EH (cell line): ENCODE results near the gene STK11.

Experiments used
- DNase-seq: peaks from one replicate; pipeline ENCODE4 v3.0.0-alpha.2; 2015; ENCODE audit warnings: low read depth

STK11 gene

GRCh38 chr19:1251330-1252220 is 46.0 kb downstream of the STK11 start:
- DNase-seq = peak; percentile 78

- DNase-seq = peak; percentile 98
Measured at GRCh38 chr19:1252221-1252820, 46.7 kb downstream of the STK11 start.

DNA sequence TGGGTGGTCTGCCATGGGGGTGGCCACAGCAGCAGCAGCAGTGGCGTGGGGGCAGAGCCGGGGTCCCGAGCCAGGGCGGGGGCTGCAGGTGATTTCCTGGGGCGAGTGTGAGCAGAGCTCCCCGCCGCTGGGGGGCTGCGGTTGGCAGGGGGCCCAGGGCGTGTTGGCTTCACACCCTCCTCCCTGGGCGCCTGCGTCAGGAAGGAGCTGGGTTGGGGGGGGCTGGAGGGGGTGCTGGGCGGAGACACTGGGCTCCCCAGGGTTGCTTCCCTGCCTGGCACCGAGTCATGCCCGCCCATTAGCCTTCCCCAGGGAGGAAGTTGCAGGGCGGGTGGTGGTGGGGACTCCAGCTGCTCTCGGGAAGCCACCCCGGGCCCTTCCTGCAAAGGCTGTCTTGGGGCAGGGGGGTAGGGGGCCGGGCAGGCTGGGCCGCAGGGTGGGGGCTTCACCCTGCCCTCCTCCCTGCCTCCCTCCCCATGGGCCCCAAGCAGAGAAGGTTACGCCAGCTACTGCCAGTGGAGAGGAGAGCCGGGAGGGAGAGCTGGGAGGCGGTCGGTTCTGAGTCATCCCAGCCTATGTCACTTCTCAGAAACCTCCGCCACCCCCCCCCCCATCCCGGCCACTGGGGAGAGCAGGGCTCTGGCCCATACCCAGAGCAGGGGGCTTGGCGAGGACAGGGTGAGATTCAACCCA is 47.4 kb downstream of the STK11 start:
- DNase-seq = peak; percentile 99

- DNase-seq = no peak
Measured at GRCh38 chr19:1253514-1254080, 48.0 kb downstream of the STK11 start.

DNA sequence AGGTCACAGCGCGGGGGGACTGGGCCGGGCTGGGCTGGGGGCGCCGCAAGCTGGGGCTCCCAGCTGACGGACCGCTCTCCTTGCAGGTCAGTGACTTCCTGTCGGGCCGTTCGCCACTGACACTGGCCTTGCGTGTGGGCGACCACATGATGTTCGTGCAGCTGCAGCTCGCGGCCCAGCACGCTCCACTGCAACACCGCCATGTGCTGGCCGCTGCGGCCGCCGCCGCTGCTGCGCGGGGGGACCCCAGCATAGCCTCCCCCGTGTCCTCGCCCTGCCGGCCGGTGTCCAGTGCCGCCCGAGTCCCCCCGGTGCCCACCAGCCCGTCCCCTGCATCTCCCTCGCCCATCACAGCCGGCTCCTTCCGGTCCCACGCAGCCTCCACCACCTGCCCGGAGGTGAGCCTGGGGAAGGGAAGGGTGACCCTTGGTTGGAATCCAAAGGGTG is 48.5 kb downstream of the STK11 start:
- no peak for DNase-seq

- no peak for DNase-seq
Measured at GRCh38 chr19:1254530-1255185, 49.1 kb downstream of the STK11 start.

DNA sequence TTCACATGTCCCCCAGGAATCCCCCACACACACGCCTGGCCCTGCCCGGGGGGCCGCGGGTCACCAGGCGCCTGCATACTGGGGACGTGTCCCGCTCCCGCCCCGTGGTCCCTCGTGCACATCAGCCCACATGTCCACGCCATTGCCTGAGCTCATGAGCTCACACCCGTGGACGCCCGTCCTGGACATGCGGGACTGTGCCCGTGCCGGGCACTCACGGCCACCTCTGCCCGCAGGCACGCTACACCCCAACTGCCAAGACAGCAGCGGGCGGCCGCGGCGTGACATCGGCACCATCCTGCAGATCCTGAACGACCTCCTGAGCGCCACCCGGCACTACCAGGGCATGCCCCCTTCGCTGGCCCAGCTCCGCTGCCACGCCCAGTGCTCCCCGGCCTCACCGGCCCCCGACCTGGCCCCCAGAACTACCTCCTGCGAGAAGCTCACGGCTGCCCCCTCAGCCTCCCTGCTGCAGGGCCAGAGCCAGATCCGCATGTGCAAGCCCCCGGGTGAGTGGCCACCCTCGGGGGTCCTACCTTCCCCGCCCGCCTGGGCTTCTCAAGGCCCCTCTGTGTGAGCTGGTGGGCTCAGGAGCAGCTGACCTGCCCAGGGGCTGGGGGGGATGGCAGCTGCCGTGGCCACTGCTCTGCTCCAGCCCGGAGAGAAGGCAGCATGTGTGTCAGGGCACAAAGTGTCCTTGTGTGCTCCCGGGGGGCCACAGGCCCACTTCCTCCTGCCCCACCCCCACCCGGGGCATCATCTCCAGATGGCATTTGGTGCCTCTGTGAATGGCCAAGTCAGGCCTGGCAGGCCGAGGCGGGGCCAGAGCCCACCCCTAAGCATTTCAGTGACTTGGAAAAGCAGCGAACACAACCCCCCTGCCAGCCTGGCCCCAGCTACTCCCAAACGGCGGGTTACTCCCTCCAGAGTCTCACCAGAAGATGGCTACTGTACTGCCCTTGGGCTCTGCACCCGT is 49.9 kb downstream of the STK11 start:
- DNase-seq = no peak

GRCh38 chr19:1256646-1257474 is 51.3 kb downstream of the STK11 start:
- DNase-seq = no peak

GRCh38 chr19:1257475-1258162 is 52.0 kb downstream of the STK11 start:
- no peak for DNase-seq

DNA sequence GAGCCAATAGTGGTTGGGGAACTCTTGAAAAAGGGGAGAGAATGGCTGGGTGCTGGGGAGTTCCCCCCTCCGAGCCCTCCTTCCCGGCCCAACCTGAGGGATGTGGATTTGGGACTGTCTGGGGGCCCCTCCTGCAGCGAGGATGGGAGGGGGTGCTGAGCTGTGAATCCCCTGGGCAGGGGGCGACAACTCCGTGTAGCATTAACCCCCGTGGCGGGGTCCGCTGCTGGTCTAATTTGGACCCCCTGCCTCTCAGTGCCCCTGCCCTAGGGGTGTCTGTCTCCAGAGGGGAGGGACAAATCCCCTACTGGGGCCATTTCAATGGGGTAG is 52.5 kb downstream of the STK11 start:
- no peak for DNase-seq

DNA sequence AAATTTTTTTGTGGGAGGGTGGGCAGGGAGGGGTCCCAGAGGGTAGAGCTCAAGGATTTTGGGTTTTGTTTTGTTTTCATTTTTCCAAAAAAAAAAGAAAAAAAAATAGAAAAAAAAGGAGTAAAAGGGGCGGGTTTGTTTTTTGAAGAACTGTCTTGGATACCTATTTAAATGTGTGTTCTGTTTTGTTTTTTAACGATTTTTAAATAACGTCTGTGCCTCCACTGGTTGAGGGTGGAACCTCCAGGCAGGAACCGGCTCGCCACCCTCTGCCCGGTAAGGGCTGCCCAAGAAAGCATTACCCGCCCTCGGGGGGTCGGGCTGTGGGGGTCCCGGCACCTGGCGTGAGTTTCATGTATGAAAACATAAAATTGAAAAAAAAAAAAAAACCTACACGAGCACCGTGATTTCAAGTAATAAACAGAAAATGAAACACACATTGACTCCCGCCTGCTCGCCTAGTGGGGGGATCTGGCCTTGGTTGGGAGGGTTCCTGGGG is 53.2 kb downstream of the STK11 start:
- no peak for DNase-seq

GRCh38 chr19:1259206-1259875 is 53.8 kb downstream of the STK11 start:
- peak; percentile 83 for DNase-seq

GRCh38 chr19:1259876-1260748 is 54.5 kb downstream of the STK11 start:
- peak; percentile 44 for DNase-seq

DNA sequence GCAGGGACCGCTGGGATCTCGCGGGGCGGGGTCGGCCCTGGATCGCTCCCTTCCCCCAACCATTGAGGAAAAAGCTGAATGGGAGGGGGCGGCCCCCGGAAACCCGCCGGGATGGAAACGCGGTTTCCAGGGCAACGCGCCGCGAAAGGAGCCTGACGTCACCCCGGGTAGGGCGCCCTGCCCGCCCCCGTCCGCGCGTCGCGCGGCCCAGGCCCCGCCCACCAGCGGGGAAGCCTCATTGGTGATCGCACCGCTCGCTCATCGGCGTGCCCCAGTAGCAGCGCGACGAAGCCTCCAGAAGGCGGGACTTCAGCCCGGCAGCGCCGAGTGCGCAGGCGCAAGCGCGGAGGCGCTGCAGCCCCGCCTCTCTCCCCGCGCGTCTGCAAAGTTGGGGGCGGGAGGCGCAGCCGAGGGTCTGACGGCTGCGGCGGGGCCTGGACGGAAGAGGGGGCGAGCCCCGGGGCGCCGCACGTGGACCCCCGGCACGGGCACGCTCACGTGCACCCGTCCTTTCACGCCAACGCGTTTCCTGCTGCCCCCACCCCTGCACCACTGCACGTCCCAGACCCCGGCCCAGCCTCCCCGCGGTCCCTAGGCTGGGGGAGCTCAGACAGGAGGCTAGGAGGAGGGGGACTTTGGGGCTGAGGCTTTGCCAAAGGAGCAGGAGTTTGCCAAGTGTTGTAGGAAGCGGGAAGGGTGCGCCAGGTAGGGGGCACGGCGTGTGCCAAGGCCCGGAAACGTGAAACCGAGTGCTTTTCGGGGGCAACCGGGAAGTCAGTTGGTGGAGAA is 55.4 kb downstream of the STK11 start:
- peak; percentile 95 for DNase-seq

DNA sequence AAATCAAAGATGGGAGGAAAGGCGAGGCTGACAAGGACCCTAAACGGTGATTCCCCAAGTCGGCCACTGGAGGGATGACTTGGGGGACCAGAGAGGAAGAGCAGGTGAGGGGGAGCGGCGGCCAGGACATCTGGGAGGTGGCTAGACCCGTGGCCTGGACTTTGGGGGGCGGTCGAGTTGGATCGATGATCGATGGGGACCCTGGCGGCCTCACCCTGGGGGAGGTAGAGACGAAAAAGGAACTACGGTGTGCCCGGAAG is 55.9 kb downstream of the STK11 start:
- no peak for DNase-seq

- peak; percentile 53 for DNase-seq
Measured at GRCh38 chr19:1261798-1262622, 56.4 kb downstream of the STK11 start.
